Mucosa of descending colon (tissue), 3 donors: ENCODE data around the gene PRKCE. TPM values are rescaled to one million over a fixed set of nuclear protein-coding genes. Genes with fewer than 3 reads are reported as not detected.

ENCODE experiments used
- ATAC-seq: fragments of 200-7000 bp; cut with Tn5 transposase; one replicate; pipeline ENCODE4 v1.9.1; 2020; ENCODE audit warnings: mild to moderate bottlenecking, moderate library complexity
- DNase-seq, 3 donors: peaks; one replicate each; pipeline ENCODE4 v3.0.0-alpha.2; 2020
- H3K36me3 ChIP-seq: fragments of 200-600 bp; one replicate; pipeline ENCODE4 v1.8.0; 2021; ENCODE audit warnings: low read depth, mild to moderate bottlenecking
- H3K4me1 ChIP-seq: fragments of 200-600 bp; one replicate; pipeline ENCODE4 v1.8.0; 2021; ENCODE audit warnings: low read depth, mild to moderate bottlenecking
- H3K4me3 ChIP-seq: fragments of 200-600 bp; one replicate; pipeline ENCODE4 v1.8.0; 2021; ENCODE audit warnings: mild to moderate bottlenecking
- H3K9me3 ChIP-seq: fragments of 200-600 bp; one replicate; pipeline ENCODE4 v1.8.0; 2021; ENCODE audit warnings: mild to moderate bottlenecking
- CTCF ChIP-seq: fragments of 200-600 bp; IDR thresholded peaks from one replicate; pipeline ENCODE4 v1.8.0; 2022; ENCODE audit warnings: antibody characterized with exemption, mild to moderate bottlenecking
- intact Hi-C, 2 donors: fragments of 100-400 bp; cut with DNase I in 1 of 2; cut with micrococcal nuclease in 1 of 2; formaldehyde crosslinking; loops; one replicate each; pipeline versions ENCODE4 v1.11.0 to v1.11.1; 2022; cut with DNase I, micrococcal nuclease
- total RNA-seq, 3 donors: library from RNA; stranded (reverse); fragmentation: NEBNext Ultra II Directional in 2 of 3; extraction: Animal tissue kit (Norgen Biotek cat#: 25700) in 2 of 3; gene quantifications; one replicate each; pipeline versions ENCODE4 v1.2.1 to v1.2.4, GENCODE V29; 2021 to 2023
- donor health status: DM: no; HTN: no; CAD: no; lungs with moderate emphysema.
- donor health status: DM: no; HTN: no; CAD: no.
- donor health status: DM: no; HTN: yes; CAD: no.

Gene PRKCE
- total RNA-seq, 3 donors from 2014 or later: 24.5 to 52.0 (median 32.7) TPM

DNA sequence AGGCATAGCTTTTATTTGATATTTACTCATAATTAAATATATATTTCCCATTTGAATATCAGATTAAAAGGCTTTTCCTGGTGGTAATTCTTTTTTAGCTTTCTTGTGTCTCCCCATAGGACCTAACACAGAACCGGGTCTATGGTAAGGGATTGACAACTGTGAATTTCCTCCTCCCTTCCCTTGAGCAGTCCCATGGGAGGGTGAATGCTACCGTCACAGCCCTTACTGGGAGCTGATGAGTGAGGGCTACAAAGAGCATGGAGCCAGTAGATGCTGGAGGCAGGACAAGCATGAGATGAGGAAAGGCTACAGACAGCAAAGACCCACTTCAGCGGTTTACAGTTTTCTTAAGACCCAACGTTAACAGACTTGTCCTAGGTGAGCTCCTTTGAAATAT, 475.1 kb downstream of the PRKCE start:
- DNase-seq (no peak), ATAC-seq (no peak)
- no peak for TF ChIP-seq CTCF
- intact Hi-C loops: loop anchor here in 1 of 2 donors (5.0 kb wide), 1 partner anchor 64 kb away; no protein-coding TSS in a partner anchor
- Histone ChIP-seq H3K36me3 (no peaks in the 10 kb centered on the region), H3K4me3 (no peak overlapping the region), H3K4me1 (peaks cover 13% of the 10 kb centered on the region), H3K9me3 (no peaks in the 10 kb centered on the region)

DNA sequence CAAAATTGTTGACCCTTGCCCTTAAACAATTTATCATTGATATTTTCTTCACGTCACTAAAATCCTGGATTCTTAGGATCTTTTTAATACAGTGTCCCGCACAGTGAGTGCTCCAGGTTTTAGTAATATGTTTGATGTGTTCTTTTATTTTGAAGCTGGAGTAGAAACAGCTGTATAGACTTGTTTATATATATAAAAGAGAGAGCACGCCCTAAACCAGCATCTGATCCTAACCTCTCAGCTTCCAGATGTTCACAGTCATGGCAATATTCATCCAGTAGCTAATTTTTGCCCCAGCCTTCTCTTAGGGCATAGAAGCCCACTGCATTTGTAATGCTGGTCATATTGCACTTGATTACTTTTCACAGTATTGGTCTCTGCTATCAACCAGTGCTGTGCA, 475.7 kb downstream of the PRKCE start:
- intact Hi-C loops: loop anchor here in 1 of 2 donors (5.0 kb wide), 1 partner anchor 65 kb away; no protein-coding TSS in a partner anchor

GRCh38 chr2:46130511-46130910, 479.0 kb downstream of the PRKCE start:
- TF ChIP-seq CTCF: no peak
- intact Hi-C loops: no loop called here
- ATAC-seq (no peak), DNase-seq (no peak)
- no peaks in the 10 kb centered on the region for H3K4me1 ChIP-seq
- H3K36me3 ChIP-seq: no peaks in the 10 kb centered on the region
- H3K9me3 ChIP-seq: no peaks in the 10 kb centered on the region
- no peak overlapping the region for H3K4me3 ChIP-seq

More for the DNA sequence above, 475.7 kb downstream of the PRKCE start:
- TF ChIP-seq CTCF: no peak
- Histone ChIP-seq H3K36me3 (no peaks in the 10 kb centered on the region), H3K4me1 (peaks cover 7% of the 10 kb centered on the region), H3K4me3 (no peak overlapping the region), H3K9me3 (no peaks in the 10 kb centered on the region)
- DNase-seq: no peak
- ATAC-seq: no peak

- no peaks in the 10 kb centered on the region for H3K4me1 ChIP-seq
Observed at GRCh38 chr2:46132996-46133395, 481.5 kb downstream of the PRKCE start.

GRCh38 chr2:46134531-46135227, 483.2 kb downstream of the PRKCE start:
- ATAC-seq (no peak), DNase-seq (no peak)
- Histone ChIP-seq H3K36me3 (no peaks in the 10 kb centered on the region), H3K4me1 (peaks cover 4% of the 10 kb centered on the region), H3K4me3 (no peak overlapping the region), H3K9me3 (no peaks in the 10 kb centered on the region)
- no peak for TF ChIP-seq CTCF
- intact Hi-C loops: no loop called here

More at GRCh38 chr2:46132996-46133395, 481.5 kb downstream of the PRKCE start:
- no peak for DNase-seq
- H3K9me3 ChIP-seq: no peaks in the 10 kb centered on the region
- no peak for ATAC-seq
- intact Hi-C loops: no loop called here
- H3K36me3 ChIP-seq: no peaks in the 10 kb centered on the region
- TF ChIP-seq CTCF: no peak
- no peak overlapping the region for H3K4me3 ChIP-seq
